ENCODE results near the gene TEK. TPM values are rescaled to one million over a fixed set of nuclear protein-coding genes. Genes with fewer than 3 reads are reported as not detected.
"Not testable (repeated sequence)": the region's sequence is repeated elsewhere in the genome, so short reads cannot be mapped to it uniquely, and the experiment has no call there.

TEK gene
- polyA plus RNA-seq, 3 donors: not detected

DNA sequence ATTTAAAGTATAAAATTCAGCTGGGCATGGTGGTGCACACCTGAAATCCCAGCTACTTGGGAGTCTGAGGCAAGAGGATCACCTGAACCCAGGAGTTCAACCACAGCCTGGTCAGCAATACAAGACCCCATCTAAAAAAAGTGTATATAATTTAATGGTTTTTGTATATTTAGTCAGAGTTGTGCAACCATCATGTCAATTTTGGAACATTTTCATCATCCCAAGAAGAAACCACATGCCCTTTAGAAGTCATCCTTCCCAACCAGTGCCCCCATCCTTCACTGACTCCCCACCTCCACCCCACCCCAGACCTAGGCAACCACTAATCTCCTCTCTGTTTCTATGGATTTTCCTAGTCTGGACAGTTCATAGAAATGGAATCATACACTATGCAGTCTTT, 18.8 kb upstream of the TEK start:
- Mint-ChIP-seq H3K4me1 (peaks cover 6% of the 10 kb centered on the region), H3K27ac (no peak overlapping the region), H3K36me3 (no peaks in the 10 kb centered on the region), H3K4me3 (no peak overlapping the region), H3K27me3 (ENCODE audit: low read depth in 3 of 3) (peaks cover 0 to 7% (median 2%) of the 10 kb centered on the region in 3 donors), H3K9me3 (peaks cover 0 to 8% (median 5%) of the 10 kb centered on the region in 7 donors)
- no peaks in the 10 kb centered on the region for H3K79me2 ChIP-seq (ENCODE audit: insufficient read depth, low read length)
- no peak overlapping the region for H3K4me3 ChIP-seq (replicated peaks in 1 of 3; ENCODE audit: low read depth in 2 of 3, low read length in 3 of 3)
- no peak overlapping the region for H3K4me2 ChIP-seq (replicated peaks; ENCODE audit: extremely low read depth, low read length, poor library complexity, severe bottlenecking)
- peaks cover 0 to 7% of the 10 kb centered on the region in 2 donors for H3K9me3 ChIP-seq (replicated peaks in 1 of 2; ENCODE audit: control insufficient read depth in 1 of 2, insufficient read depth in 1 of 2, low read length in 2 of 2)
- DNase-seq: no peak
- no peaks in the 10 kb centered on the region for H3K27me3 ChIP-seq (ENCODE audit: control insufficient read depth in 2 of 2, insufficient read depth in 2 of 2, low read length in 2 of 2)
- no peak overlapping the region for H2AFZ ChIP-seq (ENCODE audit: insufficient read depth, low read depth, low read length, poor library complexity, severe bottlenecking)
- TF ChIP-seq CTCF (IDR thresholded peaks at IDR 0.05): no peak
- H3K9ac ChIP-seq (ENCODE audit: insufficient read depth, low read length, poor library complexity, severe bottlenecking): no peak overlapping the region
- H3K4me1 ChIP-seq (ENCODE audit: control insufficient read depth in 1 of 2, insufficient read depth in 2 of 2, low read length in 2 of 2): no peaks in the 10 kb centered on the region
- H4K20me1 ChIP-seq (ENCODE audit: insufficient read depth, low read length): no peaks in the 10 kb centered on the region
- no peak overlapping the region for H3K27ac ChIP-seq (ENCODE audit: low read depth in 1 of 2, low read length in 2 of 2)
- H3K36me3 ChIP-seq (replicated peaks in 1 of 2; ENCODE audit: control insufficient read depth in 1 of 2, insufficient read depth in 2 of 2, low read length in 2 of 2): no peaks in the 10 kb centered on the region
- intact Hi-C loops (cut with micrococcal nuclease): no loop called here

- H3K36me3 ChIP-seq (replicated peaks in 1 of 2; ENCODE audit: control insufficient read depth in 1 of 2, insufficient read depth in 2 of 2, low read length in 2 of 2): no peaks in the 10 kb centered on the region
- no CpG with 5 or more reads among the region's 1 CpG for WGBS (ENCODE audit: insufficient coverage)
- no peaks in the 10 kb centered on the region for H3K27me3 ChIP-seq (ENCODE audit: control insufficient read depth in 2 of 2, insufficient read depth in 2 of 2, low read length in 2 of 2)
- no peaks in the 10 kb centered on the region for H3K36me3 Mint-ChIP-seq
- H3K4me1 Mint-ChIP-seq: peaks cover 6% of the 10 kb centered on the region
- no peak overlapping the region for H3K9ac ChIP-seq (ENCODE audit: insufficient read depth, low read length, poor library complexity, severe bottlenecking)
- H3K27me3 Mint-ChIP-seq (ENCODE audit: low read depth in 3 of 3): peaks cover 0 to 7% (median 2%) of the 10 kb centered on the region in 3 donors
- H3K79me2 ChIP-seq (ENCODE audit: insufficient read depth, low read length): no peaks in the 10 kb centered on the region
- H3K9me3 Mint-ChIP-seq: peaks cover 0 to 8% (median 5%) of the 10 kb centered on the region in 7 donors
- no peak for TF ChIP-seq CTCF (IDR thresholded peaks at IDR 0.05)
- no peak overlapping the region for H2AFZ ChIP-seq (ENCODE audit: insufficient read depth, low read depth, low read length, poor library complexity, severe bottlenecking)
- H3K27ac ChIP-seq (ENCODE audit: low read depth in 1 of 2, low read length in 2 of 2): no peak overlapping the region
- peaks cover 0 to 7% of the 10 kb centered on the region in 2 donors for H3K9me3 ChIP-seq (replicated peaks in 1 of 2; ENCODE audit: control insufficient read depth in 1 of 2, insufficient read depth in 1 of 2, low read length in 2 of 2)
- H3K27ac Mint-ChIP-seq: no peak overlapping the region
- H3K4me3 Mint-ChIP-seq: no peak overlapping the region
- H3K4me2 ChIP-seq (replicated peaks; ENCODE audit: extremely low read depth, low read length, poor library complexity, severe bottlenecking): no peak overlapping the region
- H4K20me1 ChIP-seq (ENCODE audit: insufficient read depth, low read length): no peaks in the 10 kb centered on the region
- no peak for DNase-seq
- no peaks in the 10 kb centered on the region for H3K4me1 ChIP-seq (ENCODE audit: control insufficient read depth in 1 of 2, insufficient read depth in 2 of 2, low read length in 2 of 2)
- H3K4me3 ChIP-seq (replicated peaks in 1 of 3; ENCODE audit: low read depth in 2 of 3, low read length in 3 of 3): no peak overlapping the region
- intact Hi-C loops (cut with micrococcal nuclease): no loop called here
These were observed 18.3 kb upstream of the TEK start for GRCh38 chr9:27090711-27091110.

- intact Hi-C loops (cut with micrococcal nuclease); DNase-seq; H3K36me3 ChIP-seq (replicated peaks in 1 of 2; ENCODE audit: control insufficient read depth in 1 of 2, insufficient read depth in 2 of 2, low read length in 2 of 2); H3K27ac ChIP-seq (ENCODE audit: low read depth in 1 of 2, low read length in 2 of 2); H3K27me3 ChIP-seq (ENCODE audit: control insufficient read depth in 2 of 2, insufficient read depth in 2 of 2, low read length in 2 of 2); H3K4me3 Mint-ChIP-seq; H3K4me1 Mint-ChIP-seq; H2AFZ ChIP-seq (ENCODE audit: insufficient read depth, low read depth, low read length, poor library complexity, severe bottlenecking); H3K4me1 ChIP-seq (ENCODE audit: control insufficient read depth in 1 of 2, insufficient read depth in 2 of 2, low read length in 2 of 2); H3K9ac ChIP-seq (ENCODE audit: insufficient read depth, low read length, poor library complexity, severe bottlenecking); H3K79me2 ChIP-seq (ENCODE audit: insufficient read depth, low read length); H3K9me3 Mint-ChIP-seq; H3K27me3 Mint-ChIP-seq (ENCODE audit: low read depth in 3 of 3); H3K4me3 ChIP-seq (replicated peaks in 1 of 3; ENCODE audit: low read depth in 2 of 3, low read length in 3 of 3); H3K27ac Mint-ChIP-seq; H3K36me3 Mint-ChIP-seq; H4K20me1 ChIP-seq (ENCODE audit: insufficient read depth, low read length); H3K4me2 ChIP-seq (replicated peaks; ENCODE audit: extremely low read depth, low read length, poor library complexity, severe bottlenecking): not testable (repeated sequence)
- WGBS (ENCODE audit: insufficient coverage): 99% methylated on average over 22 of the region's 27 CpGs
- H3K9me3 ChIP-seq (replicated peaks in 1 of 2; ENCODE audit: control insufficient read depth in 1 of 2, insufficient read depth in 1 of 2, low read length in 2 of 2): peaks cover 0 to 11% of the 10 kb centered on the region in 2 donors
These were observed 16.5 kb upstream of the TEK start for GRCh38 chr9:27092496-27092895.
